T-cell (primary cell): ENCODE data around the gene EDC4. TPM values are rescaled to one million over a fixed set of nuclear protein-coding genes. Genes with fewer than 3 reads are reported as not detected.

ENCODE experiments used
- ATAC-seq, 4 experiments: fragments of 200-7000 bp in 3 of 4; fragments of 150-1000 bp in 1 of 4; cut with Tn5 transposase; replicated peaks in 1 of 4; 1 replicate in 3 of 4; 2 replicates in 1 of 4; pipeline ENCODE4 v1.10.0; 2021; ENCODE audit warnings: moderate library complexity in 3 of 4, mild to moderate bottlenecking in 2 of 4, moderate number of reproducible peaks in 1 of 4
- CTCF ChIA-PET, 2 donors: fragments of 300-600 bp; sonication (Branson Sonifier 250); formaldehyde crosslinking; loops; one replicate each; lab custom pipeline; 2022; ENCODE audit warnings: antibody characterized with exemption in 2 of 2; lab: Charles Lee
- POLR2A ChIA-PET, 2 donors: fragments of 300-600 bp; sonication (Branson Sonifier 250); formaldehyde crosslinking; loops; one replicate each; lab custom pipeline; 2022; ENCODE audit warnings: antibody characterized with exemption in 2 of 2; lab: Charles Lee
- DNase-seq, 35 experiments: peaks; one replicate each; pipeline versions ENCODE4 v3.0.0 to v3.0.0-alpha.2; 2013 to 2023
- H3K27ac ChIP-seq: one replicate; pipeline ENCODE4 v1.5.1; 2013; ENCODE audit warnings: low read length
- H3K27me3 ChIP-seq, 2 experiments: replicated peaks in 1 of 2; 1 replicate in 1 of 2; 2 replicates in 1 of 2; pipeline versions ENCODE4 v1.6.1 to v1.7.0; 2013; ENCODE audit warnings: low read length in 1 of 2, mixed read lengths in 1 of 2; ENCODE audit not compliant: control insufficient read depth in 2 of 2, insufficient read depth in 2 of 2; ENCODE audit errors: extremely low read depth in 1 of 2
- H3K36me3 ChIP-seq, 2 donors: 1 replicate in 1 of 2; 2 replicates in 1 of 2; pipeline versions ENCODE4 v1.6.1 to v1.7.0; 2013; ENCODE audit warnings: low read length in 1 of 2; ENCODE audit not compliant: control insufficient read depth in 2 of 2, insufficient read depth in 1 of 2; ENCODE audit errors: extremely low read depth in 1 of 2
- H3K4me1 ChIP-seq, 2 experiments: 1 replicate in 1 of 2; 2 replicates in 1 of 2; pipeline versions ENCODE4 v1.6.1 to v1.7.0; 2013; ENCODE audit warnings: low read length in 2 of 2, mixed read lengths in 1 of 2; ENCODE audit not compliant: insufficient read depth in 2 of 2, control insufficient read depth in 1 of 2; ENCODE audit errors: extremely low read depth in 1 of 2
- H3K4me3 ChIP-seq, 2 donors: 1 replicate in 1 of 2; 2 replicates in 1 of 2; pipeline versions ENCODE4 v1.5.1 to v1.7.0; 2013; ENCODE audit warnings: mild to moderate bottlenecking in 2 of 2, low read length in 1 of 2, moderate library complexity in 1 of 2; ENCODE audit not compliant: control insufficient read depth in 1 of 2; ENCODE audit errors: extremely low read depth in 1 of 2
- H3K9me3 ChIP-seq: 2 replicates; pipeline ENCODE4 v1.7.0; 2013
- H3K27ac Mint-ChIP-seq, 2 donors: one replicate each; pipeline ENCODE4 v1.8.0; 2020 to 2021; ENCODE audit warnings: mild to moderate bottlenecking in 2 of 2, mixed read lengths in 2 of 2
- H3K27me3 Mint-ChIP-seq, 2 donors: one replicate each; pipeline ENCODE4 v1.8.0; 2021 to 2022; ENCODE audit warnings: mixed read lengths in 2 of 2
- H3K36me3 Mint-ChIP-seq: one replicate; pipeline ENCODE4 v1.8.0; 2021; ENCODE audit warnings: mixed read lengths
- H3K4me1 Mint-ChIP-seq, 3 donors: one replicate each; pipeline ENCODE4 v1.8.0; 2020 to 2022; ENCODE audit warnings: mixed read lengths in 3 of 3, mild to moderate bottlenecking in 1 of 3
- H3K4me3 Mint-ChIP-seq, 3 donors: one replicate each; pipeline ENCODE4 v1.8.0; 2020 to 2022; ENCODE audit warnings: mild to moderate bottlenecking in 3 of 3, mixed read lengths in 3 of 3, moderate library complexity in 3 of 3
- H3K9me3 Mint-ChIP-seq, 3 donors: one replicate each; pipeline ENCODE4 v1.8.0; 2020 to 2022; ENCODE audit warnings: mixed read lengths in 3 of 3
- WGBS: methylation state at CpG from one replicate; pipeline ENCODE4 v1.1.5; 2013; ENCODE audit warnings: missing lambda C conversion rate; ENCODE audit not compliant: insufficient coverage; 5-methylcytosine and 5-hydroxymethylcytosine counted together
- total RNA-seq, 35 experiments: library from RNA in 6 of 35; stranded (reverse) in 6 of 35; fragments of 120-200 nt in 1 of 35; gene quantifications; one replicate each; pipeline versions ENCODE4 v1.2.1 to v1.2.4 and lab custom pipeline; 2013 to 2026

Gene EDC4
- total RNA-seq, 5 donors from 2014 or later (not counting 1 experiment from before 2014, with no cell fraction given) = 110 to 144 (median 136) TPM

DNA sequence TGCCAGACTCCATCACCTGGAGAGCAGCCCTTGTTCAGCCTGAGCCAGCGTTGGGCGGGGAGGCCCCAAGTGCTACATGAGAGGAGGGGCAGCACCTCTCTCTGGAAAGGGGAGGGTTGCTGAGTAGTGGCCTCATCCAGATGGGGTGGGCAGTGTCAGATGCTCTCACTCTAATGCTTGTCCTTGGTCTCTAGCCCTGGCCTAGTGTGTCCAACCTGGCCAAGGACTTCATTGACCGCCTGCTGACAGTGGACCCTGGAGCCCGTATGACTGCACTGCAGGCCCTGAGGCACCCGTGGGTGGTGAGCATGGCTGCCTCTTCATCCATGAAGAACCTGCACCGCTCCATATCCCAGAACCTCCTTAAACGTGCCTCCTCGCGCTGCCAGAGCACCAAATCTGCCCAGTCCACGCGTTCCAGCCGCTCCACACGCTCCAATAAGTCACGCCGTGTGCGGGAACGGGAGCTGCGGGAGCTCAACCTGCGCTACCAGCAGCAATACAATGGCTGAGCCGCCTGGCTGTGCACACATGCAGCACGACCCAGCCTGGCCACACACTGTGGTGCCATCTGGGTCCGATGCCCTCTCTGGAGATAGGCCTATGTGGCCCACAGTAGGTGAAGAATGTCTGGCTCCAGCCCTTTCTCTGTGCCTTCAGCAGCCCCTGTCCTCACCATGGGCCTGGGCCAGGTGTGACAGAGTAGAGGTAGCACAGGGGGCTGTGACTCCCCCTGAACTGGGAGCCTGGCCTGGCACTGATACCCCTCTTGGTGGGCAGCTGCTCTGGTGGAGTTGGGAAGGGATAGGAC is 54.5 kb downstream of the EDC4 start:
- POLR2A ChIA-PET = interaction anchor here in 1 of 2 donors (1.2 kb wide), 1 partner anchor 130 kb away, joined by 3 read pairs; no protein-coding TSS in a partner anchor
- no peaks in the 10 kb centered on the region for H3K27me3 ChIP-seq
- H3K4me3 ChIP-seq = no peak overlapping the region
- H3K9me3 ChIP-seq = no peaks in the 10 kb centered on the region
- peaks cover 0 to 9% of the 10 kb centered on the region in 2 experiments for H3K4me1 ChIP-seq
- Mint-ChIP-seq H3K36me3 (peaks cover 3% of the 10 kb centered on the region), H3K9me3 (no peaks in the 10 kb centered on the region), H3K4me3 (no peak overlapping the region), H3K27me3 (no peaks in the 10 kb centered on the region), H3K27ac (no peak overlapping the region), H3K4me1 (peaks cover under 1 to 16% (median 8%) of the 10 kb centered on the region in 3 donors)
- ATAC-seq (no peak), DNase-seq (no peak)
- CTCF ChIA-PET = interaction anchor here in 1 of 2 donors (0.6 to 1.0 kb wide), 3 partner anchors 17 to 44 kb away, joined by 3 to 6 read pairs (median 3); no protein-coding TSS in a partner anchor
- peaks cover 21 to 74% of the 10 kb centered on the region in 2 donors for H3K36me3 ChIP-seq
- WGBS = 93% methylated on average over 20 of the region's 22 CpGs
- no peak overlapping the region for H3K27ac ChIP-seq

DNA sequence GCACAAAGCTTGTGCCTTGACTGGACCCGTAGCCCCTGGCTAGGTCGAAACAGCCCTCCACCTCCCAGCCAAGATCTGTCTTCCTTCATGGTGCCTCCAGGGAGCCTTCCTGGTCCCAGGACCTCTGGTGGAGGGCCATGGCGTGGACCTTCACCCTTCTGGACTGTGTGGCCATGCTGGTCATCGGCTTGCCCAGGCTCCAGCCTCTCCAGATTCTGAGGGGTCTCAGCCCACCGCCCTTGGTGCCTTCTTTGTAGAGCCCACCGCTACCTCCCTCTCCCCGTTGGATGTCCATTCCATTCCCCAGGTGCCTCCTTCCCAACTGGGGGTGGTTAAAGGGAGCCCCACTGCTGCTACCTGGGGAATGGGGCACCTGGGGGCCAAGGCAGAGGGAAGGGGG is 55.3 kb downstream of the EDC4 start:
- H3K27ac Mint-ChIP-seq = peak overlapping the region in 1 of 2 donors; percentile 73
- ATAC-seq = no peak
- CTCF ChIA-PET = interaction anchor here (0.5 to 1.3 kb wide), 4 partner anchors 10 to 407 kb away, joined by 3 to 5 read pairs (median 4); no protein-coding TSS in a partner anchor

DNA sequence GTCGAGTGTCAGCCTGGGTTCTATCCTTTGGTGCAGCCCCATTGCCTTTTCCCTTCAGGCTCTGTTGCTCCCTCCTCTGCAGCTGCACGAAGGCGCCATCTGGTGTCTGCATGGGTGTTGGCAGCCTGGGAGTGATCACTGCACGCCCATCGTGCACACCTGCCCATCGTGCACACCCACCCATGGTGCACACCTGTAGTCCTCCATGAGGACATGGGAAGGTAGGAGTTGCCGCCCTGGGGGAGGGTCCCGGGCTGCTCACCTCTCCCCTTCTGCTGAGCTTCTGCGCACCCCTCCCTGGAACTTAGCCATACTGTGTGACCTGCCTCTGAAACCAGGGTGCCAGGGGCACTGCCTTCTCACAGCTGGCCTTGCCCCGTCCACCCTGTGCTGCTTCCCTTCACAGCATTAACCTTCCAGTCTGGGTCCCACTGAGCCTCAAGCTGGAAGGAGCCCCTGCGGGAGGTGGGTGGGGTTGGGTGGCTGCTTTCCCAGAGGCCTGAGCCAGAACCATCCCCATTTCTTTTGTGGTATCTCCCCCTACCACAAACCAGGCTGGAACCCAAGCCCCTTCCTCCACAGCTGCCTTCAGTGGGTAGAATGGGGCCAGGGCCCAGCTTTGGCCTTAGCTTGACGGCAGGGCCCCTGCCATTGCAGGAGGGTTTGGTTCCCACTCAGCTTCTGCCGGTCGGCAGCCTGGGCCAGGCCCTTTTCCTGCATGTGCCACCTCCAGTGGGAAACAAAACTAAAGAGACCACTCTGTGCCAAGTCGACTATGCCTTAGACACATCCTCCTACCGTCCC is 55.9 kb downstream of the EDC4 start:
- peaks cover 7% of the 10 kb centered on the region for H3K36me3 Mint-ChIP-seq
- Histone ChIP-seq H3K36me3 (peaks cover 23 to 71% of the 10 kb centered on the region in 2 donors), H3K27ac (peak overlapping the region; percentile 24)

More for the DNA sequence above, 55.3 kb downstream of the EDC4 start:
- Mint-ChIP-seq H3K9me3 (no peaks in the 10 kb centered on the region), H3K36me3 (peaks cover 5% of the 10 kb centered on the region), H3K4me3 (no peak overlapping the region), H3K27me3 (no peaks in the 10 kb centered on the region), H3K4me1 (peaks cover 0 to 12% (median 8%) of the 10 kb centered on the region in 3 donors)
- H3K4me1 ChIP-seq = peaks cover 0 to 9% of the 10 kb centered on the region in 2 experiments
- H3K4me3 ChIP-seq = no peak overlapping the region
- no peak overlapping the region for H3K27ac ChIP-seq
- POLR2A ChIA-PET = interaction anchor here in 1 of 2 donors (0.5 kb wide), 1 partner anchor 216 kb away, joined by 3 read pairs; no protein-coding TSS in a partner anchor
- no peak for DNase-seq
- 71% methylated on average over 2 of the region's 7 CpGs for WGBS
- no peaks in the 10 kb centered on the region for H3K9me3 ChIP-seq
- peaks cover 21 to 73% of the 10 kb centered on the region in 2 donors for H3K36me3 ChIP-seq
- no peaks in the 10 kb centered on the region for H3K27me3 ChIP-seq

DNA sequence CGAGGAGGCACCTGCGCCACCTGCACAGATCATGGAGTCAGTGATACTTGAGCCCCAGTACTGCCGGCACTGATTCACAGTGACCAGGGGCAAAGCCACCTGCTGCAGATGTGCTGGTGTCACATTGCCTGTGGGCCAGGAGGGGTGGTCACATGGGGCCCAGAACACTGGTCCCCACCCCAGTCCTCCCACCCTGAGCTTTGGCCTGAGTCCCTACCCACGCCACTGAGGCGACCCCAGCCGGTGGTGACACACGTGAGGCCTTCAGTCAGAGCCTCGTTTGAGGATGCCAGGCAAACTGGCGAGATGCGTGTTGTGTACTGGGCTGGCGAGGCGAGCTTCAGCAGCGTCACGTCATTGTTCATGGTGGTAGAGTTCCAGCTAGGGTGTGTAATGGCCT is 57.3 kb downstream of the EDC4 start:
- H3K4me3 Mint-ChIP-seq = no peak overlapping the region
- peaks cover 15 to 28% (median 20%) of the 10 kb centered on the region in 3 donors for H3K4me1 Mint-ChIP-seq
- WGBS = 90% methylated on average over 11 of the region's 14 CpGs
- H3K27ac Mint-ChIP-seq = no peak overlapping the region
- ChIA-PET POLR2A (interaction anchor here (0.6 kb wide), 2 partner anchors 23 to 410 kb away, joined by 4 to 7 read pairs; no protein-coding TSS in a partner anchor), CTCF (no interaction called here)
- Histone ChIP-seq H3K9me3 (no peaks in the 10 kb centered on the region), H3K36me3 (peaks cover 22 to 79% of the 10 kb centered on the region in 2 donors), H3K27me3 (no peaks in the 10 kb centered on the region), H3K4me3 (no peak overlapping the region), H3K27ac (no peak overlapping the region), H3K4me1 (peaks cover 0 to 21% of the 10 kb centered on the region in 2 experiments)
- DNase-seq (no peak), ATAC-seq (no peak)
- no peaks in the 10 kb centered on the region for H3K9me3 Mint-ChIP-seq
- H3K27me3 Mint-ChIP-seq = no peaks in the 10 kb centered on the region
- peaks cover 17% of the 10 kb centered on the region for H3K36me3 Mint-ChIP-seq

More for the DNA sequence above, 55.9 kb downstream of the EDC4 start:
- Mint-ChIP-seq H3K4me3 (no peak overlapping the region), H3K9me3 (no peaks in the 10 kb centered on the region), H3K27me3 (no peaks in the 10 kb centered on the region), H3K4me1 (peaks cover 2 to 14% (median 11%) of the 10 kb centered on the region in 3 donors), H3K27ac (peak overlapping the region; percentile 27 to 58)
- ChIA-PET CTCF (interaction anchor here (0.5 to 1.3 kb wide), 5 partner anchors 9 to 407 kb away, joined by 3 to 5 read pairs (median 3); partner anchors contain the start of genes RANBP10 (in 1 of the 2) and TSNAXIP1 (in 1 of the 2)), POLR2A (interaction anchor here in 1 of 2 donors (0.5 kb wide), 1 partner anchor 215 kb away, joined by 3 read pairs; no protein-coding TSS in a partner anchor)
- peak; percentile 74 to 87 (median 82) for ATAC-seq
- DNase-seq = peak; percentile 49 to 82 (median 66)
- 59% methylated on average over 5 of the region's 16 CpGs for WGBS
- Histone ChIP-seq H3K4me1 (peaks cover 0 to 9% of the 10 kb centered on the region in 2 experiments), H3K9me3 (no peaks in the 10 kb centered on the region), H3K27me3 (no peaks in the 10 kb centered on the region), H3K4me3 (no peak overlapping the region)

DNA sequence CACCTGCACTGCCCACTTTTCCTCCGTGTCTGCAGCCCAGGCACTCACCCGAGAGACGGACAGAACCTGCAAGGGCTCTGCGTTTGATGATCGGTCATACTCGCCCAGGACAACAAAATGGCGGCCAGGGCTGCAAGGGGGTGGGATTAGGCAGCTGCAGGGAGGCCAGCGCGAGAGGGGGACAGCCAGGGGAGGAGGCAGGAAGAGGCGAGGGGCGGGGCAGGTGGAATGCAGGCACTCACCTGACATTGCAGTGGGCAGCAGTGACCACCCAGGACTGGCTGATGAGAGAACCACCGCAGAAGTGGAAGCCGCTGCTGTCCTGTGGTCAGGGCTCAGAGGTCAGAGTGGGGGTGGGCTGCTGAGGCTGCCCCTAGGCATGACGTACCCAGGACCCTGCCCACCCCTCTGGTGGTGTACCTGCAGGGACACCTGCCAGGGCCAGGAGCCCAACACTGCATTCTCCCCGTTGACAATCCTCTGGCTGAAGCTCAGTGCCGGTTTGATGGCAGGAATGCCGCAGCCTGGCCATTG is 57.9 kb downstream of the EDC4 start:
- peaks cover 22 to 78% of the 10 kb centered on the region in 2 donors for H3K36me3 ChIP-seq
- ATAC-seq (no peak), DNase-seq (no peak)
- Mint-ChIP-seq H3K4me3 (no peak overlapping the region), H3K4me1 (peaks cover 20 to 32% (median 26%) of the 10 kb centered on the region in 3 donors), H3K27me3 (no peaks in the 10 kb centered on the region), H3K27ac (no peak overlapping the region), H3K9me3 (no peaks in the 10 kb centered on the region), H3K36me3 (peaks cover 23% of the 10 kb centered on the region)
- CTCF ChIA-PET = no interaction called here
- H3K4me1 ChIP-seq = peaks cover 0 to 26% of the 10 kb centered on the region in 2 experiments
- POLR2A ChIA-PET = interaction anchor here (0.6 kb wide), 2 partner anchors 23 to 411 kb away, joined by 4 to 7 read pairs; no protein-coding TSS in a partner anchor
- 95% methylated on average over 16 of the region's 17 CpGs for WGBS
- no peaks in the 10 kb centered on the region for H3K27me3 ChIP-seq
- H3K27ac ChIP-seq = no peak overlapping the region
- H3K4me3 ChIP-seq = no peak overlapping the region
- H3K9me3 ChIP-seq = no peaks in the 10 kb centered on the region
